Heart left ventricle (tissue), 13 donors: ENCODE data around the gene RUNX2.

ENCODE experiments used
- CTCF ChIP-seq, 12 donors: fragments of 200-600 bp; sonication (generic) in 4 of 12; IDR thresholded peaks; one replicate each; pipeline versions ENCODE4 v1.5.0 to v1.8.0; 2018 to 2022; ENCODE audit warnings: antibody characterized with exemption in 12 of 12, mild to moderate bottlenecking in 5 of 12
- POLR2A ChIP-seq, 2 donors: fragments of 450-650 bp; IDR thresholded peaks; one replicate each; pipeline ENCODE4 v1.6.1; 2017; ENCODE audit warnings: antibody characterized with exemption in 2 of 2, mild to moderate bottlenecking in 2 of 2, moderate library complexity in 2 of 2
- donor health status: ischemic (EF 13 %, LVEDD 7.1; RV severe dilation, severe dysfunction).
- donor health status: DM: no; HTN: yes; CAD: no.
- donor health status: DM: no; HTN: no; CAD: no.
- donor health status: ischemic (EF 25% LVEDD 6.9; RV normal size, moderate dysfunction).
- donor health status: ischemic (EF 25% LVEDD 5.7; RV mildly dilated, moderate dysfunction).
- donor health status: ischemic (EF 35%, LVEDD 5.7; RV mildly dilated, moderate dysfunction).
- donor health status: nonischemic (EF 11% LVEDD 7.7; RV severe dilation, severe dysfunction).
- donor health status: DM: yes; HTN: yes; CAD: no.
- donor health status: PGD.
- donor health status: ischemic (EF 29% LVEDD 5.4; RV normal size, mild dysfunction).
- donor health status: nonischemic (EF 23%, LVEDD 6.1; RV moderate dilation, normal function).

- TF ChIP-seq CTCF (IDR thresholded peaks at IDR 0.05) (no peak), POLR2A (IDR thresholded peaks at IDR 0.05) (no peak)
These were observed 363.3 kb downstream of the RUNX2 start for GRCh38 chr6:45691426-45691825.
